Stimulated activated CD4-positive, alpha-beta T cell treated with anti-CD3 and anti-CD28 coated beads, Interleukin-2, amount 100 ng/mL, for 48 hours (primary cell): ENCODE results near the gene SRSF5.
"Not testable (repeated sequence)": the region's sequence is repeated elsewhere in the genome, so short reads cannot be mapped to it uniquely, and the experiment has no call there.

ENCODE experiments used
- DNase-seq, 2 donors: peaks; one replicate each; pipeline ENCODE4 v3.0.0-alpha.2; 2020

SRSF5 gene

DNA sequence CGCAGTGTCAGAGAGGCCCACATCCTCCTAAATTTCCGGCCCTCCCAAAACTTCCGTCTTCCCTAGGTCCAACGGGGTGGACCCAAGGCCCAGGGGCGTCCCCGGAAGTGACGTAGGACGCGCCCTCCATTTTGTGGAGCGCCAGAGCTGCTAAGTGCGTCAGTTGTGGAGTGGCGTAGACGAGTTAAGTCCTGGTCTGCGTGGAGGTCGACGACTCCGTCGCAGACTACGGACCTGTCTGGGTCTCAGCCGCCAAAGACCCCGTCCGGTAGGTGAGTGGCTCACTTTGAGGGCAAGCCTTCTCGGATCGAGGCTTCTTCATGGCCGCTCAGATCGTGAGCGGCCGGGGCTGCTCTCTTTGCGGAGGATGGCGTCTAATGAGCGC, at the start of gene SRSF5:
SRSF5 (plus strand) TSS at position 159 of the 385 bp plus-strand sequence. CDS start 1,015 bp downstream, outside the sequence.
- DNase-seq: peak; percentile 87 to 91

DNA sequence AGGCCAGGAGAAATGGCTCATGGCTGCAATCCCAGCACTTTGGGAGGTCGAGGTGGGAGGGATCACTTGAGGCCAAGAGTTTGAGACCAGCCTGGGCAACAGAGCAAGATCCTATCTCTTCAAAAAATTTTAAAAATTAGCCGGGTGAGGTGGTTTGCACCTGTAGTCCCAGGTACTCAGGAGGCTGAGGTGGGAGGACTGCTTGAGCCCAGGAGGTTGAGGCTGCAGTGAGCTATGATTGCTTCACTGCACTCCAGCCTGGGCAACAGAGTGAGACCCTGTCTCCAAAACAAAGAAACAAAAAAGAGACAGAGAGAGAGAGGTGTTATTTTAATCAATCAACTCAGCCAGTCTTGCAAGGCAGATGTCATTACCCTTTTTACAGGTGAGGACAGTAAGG, 48.3 kb upstream of the SRSF5 start:
- not testable (repeated sequence) for DNase-seq

DNA sequence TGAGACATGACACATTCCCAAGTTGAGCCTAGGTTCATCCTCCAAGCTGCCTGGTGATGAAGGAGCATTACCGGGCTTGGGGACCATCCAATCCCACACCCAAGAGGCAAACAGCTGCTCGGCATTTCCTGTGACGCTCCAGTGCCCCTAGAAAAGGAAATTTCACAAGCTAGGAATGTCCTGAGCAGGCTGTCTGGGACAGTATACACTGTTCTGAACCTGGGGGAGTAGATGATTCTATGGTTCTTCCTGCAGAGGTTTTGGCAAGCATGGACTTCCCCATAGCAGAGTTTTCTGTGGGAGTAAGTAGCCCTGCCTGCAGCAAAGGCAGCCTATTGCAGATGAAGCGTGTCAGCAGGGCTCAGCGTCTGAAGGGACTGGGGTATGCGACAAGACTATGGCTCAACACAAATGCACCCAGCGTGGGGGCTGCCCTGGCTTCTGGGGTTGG, 47.4 kb upstream of the SRSF5 start:
- DNase-seq: no peak

DNA sequence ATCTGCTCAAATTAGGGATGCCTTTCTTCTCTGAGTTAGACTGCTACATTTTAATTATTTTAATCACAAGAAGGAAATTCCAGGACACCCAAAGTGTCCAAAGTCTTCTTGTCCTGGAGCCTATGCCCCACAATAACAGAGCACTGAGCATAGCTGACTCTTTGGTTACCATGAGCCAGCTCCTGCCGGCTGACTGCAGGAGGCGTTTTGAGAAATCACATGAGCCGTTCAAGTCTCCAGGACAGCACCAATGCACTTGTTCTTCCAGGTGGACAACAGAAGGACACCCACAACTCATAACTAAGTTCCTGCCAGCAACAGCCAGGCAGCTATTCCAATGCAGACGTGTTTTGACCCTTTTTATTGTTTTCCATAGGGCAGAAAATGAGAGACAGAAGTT, 46.0 kb upstream of the SRSF5 start:
- no peak for DNase-seq

DNA sequence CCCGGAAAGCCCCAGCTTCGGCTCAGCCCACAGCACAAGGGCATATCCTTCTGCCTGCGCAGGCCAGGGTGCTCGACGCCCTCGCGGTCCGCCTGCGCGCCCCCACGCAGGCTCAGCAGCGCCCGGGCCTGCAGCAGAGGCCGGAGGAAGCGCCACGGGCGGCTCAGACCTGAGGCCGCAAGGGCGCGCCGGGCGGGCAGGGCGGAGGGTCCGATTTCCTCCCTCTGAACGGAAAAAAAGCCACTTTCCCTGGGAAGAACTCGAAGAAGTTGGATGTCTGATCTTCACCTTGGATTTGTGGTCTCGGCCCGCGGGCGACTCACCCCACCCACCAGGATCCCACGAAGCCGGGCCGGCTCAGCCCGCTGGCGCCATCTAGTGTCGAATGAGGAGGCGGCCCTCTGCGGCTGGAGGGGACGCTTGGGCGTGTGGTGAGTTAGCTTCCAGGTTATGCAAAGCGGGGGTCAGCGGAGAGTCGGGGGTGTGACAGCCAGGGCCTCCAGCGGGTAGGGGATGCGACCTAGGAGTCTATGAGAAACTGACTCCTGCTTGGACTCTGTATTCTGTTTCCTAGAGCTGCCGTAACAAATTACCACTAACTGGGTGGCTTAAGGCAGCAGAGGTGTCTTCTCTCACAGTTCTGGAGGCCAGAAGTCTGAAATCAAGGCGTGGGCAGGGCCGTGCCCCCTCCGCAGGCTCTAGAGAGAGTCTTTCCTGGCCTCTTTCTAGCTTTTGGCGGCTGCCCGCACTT, 40.0 kb upstream of the SRSF5 start:
- DNase-seq: peak; percentile 89 to 94

DNA sequence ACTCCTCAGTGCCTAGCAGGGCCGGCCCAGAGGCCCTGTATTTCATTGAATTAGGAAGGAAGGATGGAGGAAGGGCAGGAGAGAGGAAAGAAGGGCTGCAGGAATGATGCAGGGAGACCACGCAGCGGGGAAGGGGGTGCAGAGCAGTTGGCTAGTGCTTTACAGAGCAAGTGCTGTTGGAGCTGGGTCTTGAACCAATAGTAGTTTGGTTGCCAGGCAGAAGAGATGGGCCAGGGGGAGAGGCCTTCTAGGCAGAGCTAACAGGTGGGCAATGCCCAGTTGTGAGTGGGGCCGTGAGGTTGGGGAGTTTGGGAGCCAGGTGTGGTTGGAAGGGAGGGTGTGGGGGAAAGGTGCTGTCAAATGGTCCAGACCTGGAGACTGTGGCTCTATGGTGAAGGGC, 39.1 kb upstream of the SRSF5 start:
- DNase-seq: no peak

DNA sequence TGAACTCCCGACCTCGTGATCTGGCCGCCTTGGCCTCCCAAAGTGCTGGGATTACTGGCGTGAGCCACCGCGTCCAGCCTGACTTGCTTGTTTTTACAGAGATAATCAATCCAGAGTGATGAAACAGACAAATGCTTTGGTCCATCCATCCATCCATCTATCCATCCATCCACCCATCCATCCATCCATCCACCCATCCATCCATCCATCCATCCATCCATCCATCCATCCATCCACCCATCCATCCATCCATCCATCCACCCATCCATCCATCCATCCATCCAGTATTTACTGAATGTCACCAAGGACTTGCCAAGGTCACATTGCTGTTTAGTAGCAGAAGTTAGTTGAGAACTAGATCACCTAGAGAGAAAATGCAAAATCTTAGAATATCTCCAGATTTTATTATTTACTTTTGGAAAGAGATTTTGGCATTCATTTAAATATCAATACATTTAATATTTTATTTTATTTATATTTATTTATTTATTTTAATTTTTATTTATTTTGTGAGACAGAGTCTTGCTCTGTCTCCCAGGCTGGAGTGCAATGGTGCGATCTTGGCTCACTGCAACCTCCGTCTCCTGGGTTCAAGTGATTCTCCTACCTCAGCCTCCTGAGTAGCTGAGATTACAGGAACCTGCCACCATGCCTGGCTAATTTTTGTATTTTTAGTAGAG, 34.9 kb upstream of the SRSF5 start:
- DNase-seq: not testable (repeated sequence)

DNA sequence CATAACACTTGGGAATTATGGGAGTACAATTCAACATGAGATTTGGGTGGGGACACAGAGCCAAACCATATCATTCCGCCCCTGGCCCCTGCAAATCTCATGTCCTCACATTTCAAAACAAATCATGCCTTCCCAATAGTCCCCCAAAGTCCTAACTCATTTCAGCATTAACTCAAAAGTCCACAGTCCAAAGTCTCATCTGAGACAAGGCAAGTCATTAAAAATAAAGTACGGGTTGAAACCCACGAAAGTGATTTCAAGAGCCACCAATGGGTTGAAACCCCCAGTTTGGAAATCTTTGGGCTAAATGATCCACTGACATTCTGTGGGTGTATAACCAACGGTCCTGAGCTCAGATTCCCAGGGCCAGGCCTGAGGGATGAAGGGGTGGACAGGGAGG, 30.5 kb upstream of the SRSF5 start:
- DNase-seq: not testable (repeated sequence)

DNA sequence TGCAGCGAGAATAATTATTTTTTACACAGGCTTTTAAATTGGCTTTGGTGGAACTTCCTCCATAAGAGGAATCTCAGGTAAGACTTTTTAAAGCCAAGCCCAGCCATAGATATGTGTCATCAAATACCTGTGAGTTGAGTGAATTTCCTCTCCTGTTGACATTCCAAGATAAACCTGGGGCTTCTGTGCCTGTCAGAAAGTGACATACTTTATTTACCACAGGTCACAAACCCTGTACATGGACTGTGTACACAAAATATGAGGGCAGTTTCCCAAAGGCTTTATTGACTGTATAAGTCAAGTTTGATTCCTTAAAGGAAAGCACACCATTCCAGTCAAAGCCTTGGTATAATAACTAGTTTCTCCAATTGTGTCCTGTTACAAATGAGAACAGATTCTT, 25.9 kb upstream of the SRSF5 start:
- DNase-seq: no peak

DNA sequence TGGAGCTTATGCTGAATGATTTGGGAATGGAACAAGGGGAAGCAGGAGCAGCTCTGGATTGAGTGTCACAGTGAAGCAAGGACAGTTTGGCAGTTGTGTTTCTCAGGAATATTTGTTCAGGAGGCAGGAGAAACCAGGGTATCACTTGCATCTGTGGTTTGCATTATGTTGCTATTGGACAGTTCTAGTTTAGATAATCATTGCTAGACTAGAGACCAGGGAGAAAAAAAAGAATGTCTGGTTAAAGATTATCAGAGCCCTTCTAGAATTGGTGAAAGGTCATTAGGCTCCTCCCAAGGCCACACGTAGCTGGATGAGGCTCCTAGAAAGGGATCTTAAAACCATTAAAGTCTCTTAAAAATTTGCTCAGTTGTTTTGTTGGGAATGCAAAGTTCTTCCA, 17.0 kb upstream of the SRSF5 start:
- DNase-seq: no peak

DNA sequence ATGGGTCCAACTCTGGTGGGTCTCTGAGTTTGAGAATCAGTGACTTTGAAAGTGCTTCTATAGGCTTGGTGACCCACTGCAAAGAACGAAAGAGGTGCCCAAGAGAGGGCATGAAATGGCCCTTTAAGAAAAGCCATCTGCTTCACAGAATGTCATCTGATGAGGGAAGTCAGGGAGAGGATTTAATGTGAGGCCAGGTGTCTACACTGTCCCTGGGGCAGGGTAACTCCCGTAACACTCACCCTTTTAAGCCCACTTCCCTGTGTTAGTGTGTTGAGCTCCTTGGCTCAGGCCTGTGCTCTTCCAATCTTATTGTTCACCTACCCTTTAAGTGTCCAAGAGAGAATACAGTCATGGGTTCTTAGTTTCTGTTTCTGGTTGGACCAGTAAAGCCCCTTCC, 16.4 kb upstream of the SRSF5 start:
- DNase-seq: no peak

DNA sequence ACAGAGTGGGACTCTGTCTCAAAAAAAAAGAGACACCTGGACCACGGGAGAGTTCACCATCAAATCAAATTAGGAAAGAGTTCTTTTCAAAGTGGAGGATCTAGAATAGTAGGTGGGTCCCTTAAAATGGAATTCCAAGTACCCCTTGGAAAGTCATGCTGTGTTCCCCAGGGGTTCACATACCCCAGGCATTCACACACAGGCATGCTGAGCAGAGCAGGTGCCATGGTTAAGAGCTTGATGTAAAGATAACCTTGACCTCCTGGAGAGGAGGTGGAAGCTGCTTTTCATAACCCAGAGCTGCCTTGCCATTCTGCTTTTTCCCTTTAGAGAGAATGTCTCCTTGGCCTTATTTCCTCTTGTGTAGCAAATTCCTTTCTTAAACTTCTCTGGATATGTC, 14.2 kb upstream of the SRSF5 start:
- DNase-seq: no peak

DNA sequence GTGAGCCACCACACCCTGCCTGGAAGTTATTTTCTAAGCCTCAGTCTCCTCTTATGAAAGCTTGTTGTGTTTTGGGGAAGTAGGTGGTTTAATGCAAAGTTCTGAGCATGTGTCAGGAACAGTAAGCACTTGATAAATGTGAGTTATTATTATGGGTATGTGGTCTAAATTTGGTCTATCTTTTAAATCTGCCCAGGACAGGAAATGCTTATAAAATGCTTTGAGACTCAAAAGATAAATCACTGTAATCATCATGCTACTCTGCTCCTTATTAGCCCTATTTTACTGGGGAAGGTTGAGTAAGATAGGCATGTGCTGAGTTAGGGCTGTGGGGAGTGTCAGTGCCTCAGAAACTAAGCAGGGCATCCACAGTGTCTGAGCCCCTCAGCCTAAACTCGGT, 13.1 kb upstream of the SRSF5 start:
- DNase-seq: no peak

DNA sequence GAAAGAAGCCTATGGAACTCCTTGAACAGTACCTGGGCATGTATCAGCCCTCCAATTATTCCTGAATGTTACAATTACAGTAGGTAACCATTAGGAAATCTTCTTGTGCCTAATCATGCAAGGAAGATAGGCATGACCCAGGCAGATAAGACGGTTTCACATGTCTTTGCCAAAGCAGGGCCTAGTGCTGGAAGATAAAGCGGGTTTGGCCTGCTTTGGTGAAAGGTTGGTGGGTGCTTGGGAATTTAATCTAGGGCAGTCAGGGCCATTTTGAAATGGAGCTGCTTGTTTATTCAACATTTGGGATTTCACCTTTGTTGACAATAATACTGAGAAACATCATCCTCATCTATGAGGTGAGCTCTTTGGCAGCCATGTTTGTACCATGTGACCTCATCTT, 12.5 kb upstream of the SRSF5 start:
- no peak for DNase-seq

DNA sequence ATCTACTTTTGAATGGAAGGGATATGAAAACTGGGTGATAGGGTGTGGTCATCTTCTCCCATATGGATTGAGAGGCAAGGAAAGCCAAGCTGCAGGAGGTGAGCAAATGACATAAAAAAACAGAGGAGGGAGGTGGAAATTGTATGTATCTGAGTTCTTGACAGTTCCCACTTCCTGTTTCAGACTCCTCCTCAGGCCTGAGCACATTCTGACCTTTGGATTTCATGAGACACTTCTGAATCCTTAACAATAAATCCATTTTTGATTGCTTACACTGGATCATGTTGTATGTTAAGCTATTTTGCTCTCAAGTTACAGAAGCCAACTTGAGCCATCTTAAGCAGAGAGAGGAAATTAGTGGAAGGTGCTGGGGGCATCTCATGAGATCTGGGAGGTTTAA, 11.6 kb upstream of the SRSF5 start:
- no peak for DNase-seq

DNA sequence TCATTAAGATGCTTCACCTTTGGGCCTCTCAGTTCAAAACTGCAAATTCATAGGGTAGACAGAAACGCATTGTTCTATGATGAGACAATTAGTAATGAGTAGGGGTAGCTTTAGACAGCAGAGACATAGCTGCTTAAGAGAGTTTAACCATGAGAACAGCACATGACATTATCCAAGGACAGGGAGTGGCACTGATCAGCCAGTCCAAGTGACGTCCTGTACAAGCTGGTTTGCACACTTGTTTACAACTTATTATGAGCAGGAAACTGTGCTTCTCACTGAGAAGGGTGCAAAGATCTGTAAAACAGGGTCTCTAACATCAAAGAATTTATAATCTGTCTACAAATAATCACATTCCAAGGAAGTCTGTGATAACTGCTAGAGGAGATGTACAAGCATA, 11.2 kb upstream of the SRSF5 start:
- DNase-seq: no peak

DNA sequence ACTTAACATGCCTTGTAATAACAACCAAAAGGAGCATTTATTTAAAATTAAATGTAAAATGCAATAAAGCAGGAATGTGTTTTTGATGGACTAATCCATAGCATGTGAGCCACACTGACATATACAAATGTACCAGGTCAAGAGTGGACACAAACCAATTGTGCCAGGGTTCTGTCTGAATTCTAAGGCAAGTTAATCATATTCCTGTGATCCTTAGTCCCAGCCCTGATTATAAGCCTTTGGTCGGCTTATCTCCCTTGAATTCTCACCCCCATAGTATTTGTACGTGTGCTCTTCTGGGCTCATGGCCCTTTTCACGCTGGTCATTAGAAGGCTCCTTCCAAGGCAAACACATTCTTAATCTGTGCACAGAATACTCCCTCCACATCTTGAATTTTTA, 10.6 kb upstream of the SRSF5 start:
- no peak for DNase-seq

DNA sequence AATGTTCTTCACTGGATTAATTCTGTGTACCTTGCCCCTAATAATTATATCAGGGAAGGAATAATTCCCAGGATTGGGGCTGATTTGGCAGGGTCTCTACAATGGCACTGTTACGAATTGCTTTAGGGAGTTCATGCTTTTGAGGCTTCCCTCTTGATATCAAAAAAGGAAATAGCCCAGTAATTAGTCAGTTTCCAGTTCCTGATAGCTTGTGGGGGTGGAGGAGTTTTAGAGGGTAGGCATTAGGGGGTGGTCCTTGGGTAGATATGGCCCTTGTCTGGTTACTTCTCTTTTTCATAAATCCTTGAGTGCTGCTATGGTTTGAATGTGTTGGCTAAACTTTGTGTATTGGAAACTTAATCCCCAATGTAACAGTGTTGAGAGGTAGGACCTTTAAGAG, 6.1 kb upstream of the SRSF5 start:
- no peak for DNase-seq

DNA sequence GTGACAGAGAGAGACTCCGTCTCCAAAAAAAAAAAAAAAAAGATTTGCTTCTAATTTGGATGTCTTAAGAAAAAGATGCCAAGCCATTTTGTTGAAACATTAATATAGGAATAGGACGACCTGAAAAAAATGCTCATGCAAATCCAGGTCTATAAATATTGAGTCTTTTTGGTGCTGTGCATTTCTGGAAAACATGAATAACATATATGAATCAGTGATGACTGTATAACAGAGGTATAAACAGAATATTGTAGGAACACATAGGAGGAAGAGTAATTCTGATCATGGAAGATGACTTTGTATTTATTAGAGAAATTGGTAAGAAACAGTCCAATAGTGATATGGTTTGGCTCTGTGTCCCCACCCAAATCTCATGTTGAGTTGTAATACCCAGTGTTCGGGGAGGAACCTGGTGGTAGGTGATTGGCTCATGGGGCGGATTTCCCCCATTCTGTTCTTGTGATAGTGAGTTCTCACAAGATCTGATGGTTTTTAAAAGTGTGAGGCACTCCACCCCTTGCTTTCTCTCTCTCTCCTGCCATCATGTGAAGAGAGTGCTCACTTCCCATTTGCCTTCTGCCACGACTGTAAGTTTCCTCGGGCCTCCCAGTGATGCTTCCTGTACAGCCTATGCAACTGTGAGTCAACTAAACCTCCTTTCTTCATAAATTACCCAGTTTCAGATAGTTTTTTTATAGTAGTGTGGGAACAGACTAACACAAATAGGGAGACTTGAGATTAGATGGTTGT, 3.0 kb upstream of the SRSF5 start:
- peak; percentile 22 to 25 for DNase-seq

DNA sequence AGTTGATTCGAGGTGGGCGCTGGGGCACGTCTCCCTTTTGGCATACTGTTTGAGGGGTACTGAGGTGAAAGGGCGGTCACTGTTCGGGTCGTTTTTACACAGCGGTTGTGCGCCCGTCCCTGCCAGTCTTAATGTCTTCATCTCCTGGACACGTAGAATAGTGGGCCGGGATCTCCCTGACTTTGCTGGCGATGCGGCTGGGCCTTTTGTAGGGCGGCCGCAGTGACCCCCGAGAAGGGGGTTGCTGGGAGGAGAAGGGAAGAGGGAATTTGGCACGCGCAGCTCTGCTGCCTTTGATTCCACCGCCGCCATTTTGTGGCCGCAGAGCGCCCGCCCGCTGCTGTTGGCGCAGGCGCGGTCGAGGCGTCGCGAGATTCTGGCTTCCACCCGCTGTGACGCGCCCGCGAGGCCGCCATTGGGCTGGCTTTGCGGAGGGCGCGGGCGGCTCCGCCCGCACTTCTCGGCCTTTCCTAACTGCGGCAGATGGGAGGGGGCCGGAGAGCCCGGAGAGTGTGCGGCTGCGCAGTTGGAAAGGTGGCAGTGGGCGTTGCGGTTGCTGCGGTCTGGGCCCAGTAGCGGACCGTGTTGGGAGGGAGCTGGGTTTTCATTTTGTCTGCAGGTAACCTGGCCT, 542 bp downstream of the SRSF5 start:
- peak; percentile 89 to 90 for DNase-seq

DNA sequence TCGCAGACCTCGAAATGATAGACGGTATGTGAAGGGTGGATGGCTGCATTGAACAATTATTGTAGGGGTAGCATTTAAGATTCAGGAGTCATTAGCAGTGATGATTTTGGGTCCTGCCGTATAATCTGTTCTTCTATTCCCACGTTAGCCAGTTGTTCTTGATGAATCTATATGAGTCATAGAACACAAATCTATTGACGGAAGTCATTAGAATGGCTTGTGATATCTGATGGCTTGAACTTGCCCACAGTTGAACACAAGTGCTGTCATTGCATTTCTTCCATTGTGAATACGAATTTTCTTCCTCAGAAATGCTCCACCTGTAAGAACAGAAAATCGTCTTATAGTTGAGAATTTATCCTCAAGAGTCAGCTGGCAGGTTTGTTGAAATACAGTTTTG, 1.9 kb downstream of the SRSF5 start:
- no peak for DNase-seq

DNA sequence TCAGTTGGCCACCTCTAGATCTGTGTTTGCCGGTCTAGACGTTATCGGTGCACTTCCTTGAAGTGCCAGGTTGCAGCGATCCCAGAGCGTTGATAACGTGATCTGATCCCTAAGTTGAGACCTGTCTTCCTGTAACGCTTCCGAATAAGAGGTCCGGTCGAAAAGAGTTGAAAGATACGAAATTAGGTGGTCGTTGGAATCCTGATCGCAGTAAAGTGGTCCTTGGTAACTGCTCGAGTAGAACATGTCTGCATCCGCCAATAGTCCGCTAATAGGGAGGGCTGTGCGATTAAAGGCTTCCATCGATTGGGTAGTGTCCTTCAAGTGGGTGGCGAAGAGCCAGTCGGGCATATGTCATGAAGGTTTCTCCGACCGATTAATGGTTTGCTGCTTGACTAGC, 2.7 kb downstream of the SRSF5 start:
- DNase-seq: no peak

DNA sequence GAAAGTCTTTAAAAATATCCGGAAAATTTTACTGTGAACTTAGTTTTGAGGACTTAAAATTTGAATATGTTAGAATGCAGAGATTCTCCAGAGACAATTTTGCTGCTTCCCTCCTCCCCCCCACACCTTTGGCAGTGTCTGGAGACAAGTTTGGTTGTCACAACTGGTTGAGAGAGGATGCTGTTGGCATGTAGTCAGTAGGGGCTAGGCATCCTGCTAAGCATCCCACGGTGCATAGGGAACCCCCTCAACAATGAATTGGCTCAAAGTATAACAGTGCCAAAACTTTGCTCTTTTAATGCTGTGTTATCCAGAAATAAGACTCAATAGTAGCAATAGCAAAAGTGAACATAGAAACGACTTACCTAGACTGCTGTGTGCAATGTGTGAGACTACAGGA, 3.6 kb downstream of the SRSF5 start:
- DNase-seq: no peak
